Stomach (tissue), 9 donors: ENCODE data around the gene CELF2. TPM values are rescaled to one million over a fixed set of nuclear protein-coding genes. Genes with fewer than 3 reads are reported as not detected.

Experiments used
- DNase-seq, 2 donors: peaks; one replicate each; pipeline versions ENCODE4 v3.0.0 to v3.0.0-alpha.2; 2013 to 2019
- H3K27ac ChIP-seq, 5 donors: fragments of 200-600 bp in 4 of 5; sonication (generic) in 4 of 5; one replicate each; pipeline ENCODE4 v1.5.1; 2013 to 2019; ENCODE audit warnings: mild to moderate bottlenecking in 1 of 5, moderate library complexity in 1 of 5
- H3K27me3 ChIP-seq, 3 donors: fragments of 200-600 bp; sonication (generic); one replicate each; pipeline ENCODE4 v1.5.1; 2017 to 2019; ENCODE audit warnings: mixed run types in 1 of 3
- H3K36me3 ChIP-seq, 4 donors: fragments of 200-600 bp; sonication (generic); 1 replicate in 3 of 4; 2 replicates in 1 of 4; pipeline ENCODE4 v1.5.1; 2016 to 2019
- H3K4me1 ChIP-seq, 4 donors: fragments of 200-600 bp; sonication (generic); one replicate each; pipeline ENCODE4 v1.5.1; 2016 to 2019
- H3K4me3 ChIP-seq, 4 donors: fragments of 200-600 bp; sonication (generic) in 3 of 4; one replicate each; pipeline ENCODE4 v1.5.1; 2016 to 2019; ENCODE audit warnings: mild to moderate bottlenecking in 1 of 4
- H3K9me3 ChIP-seq, 4 donors: fragments of 200-600 bp; sonication (generic); one replicate each; pipeline ENCODE4 v1.5.1; 2016 to 2019
- EP300 ChIP-seq: sonication (generic); formaldehyde crosslinking; IDR thresholded peaks from one replicate; pipeline ENCODE4 v1.6.1; 2017; ENCODE audit warnings: antibody characterized with exemption
- POLR2A ChIP-seq, 4 donors: fragments of 450-650 bp; IDR thresholded peaks; one replicate each; pipeline ENCODE4 v1.6.1; 2016; ENCODE audit warnings: antibody characterized with exemption in 4 of 4, control low read depth in 2 of 4, mild to moderate bottlenecking in 1 of 4, moderate library complexity in 1 of 4
- POLR2AphosphoS5 ChIP-seq, 3 donors: sonication (generic); formaldehyde crosslinking; IDR thresholded peaks; one replicate each; pipeline ENCODE4 v1.6.1; 2016; ENCODE audit warnings: antibody characterized with exemption in 3 of 3
- WGBS, 5 donors: extraction: QIAGEN DNeasy Blood & Tissue Kit in 3 of 5; methylation state at CpG; one replicate each; pipeline versions ENCODE4 v1.1.5 to v1.1.7; 2013 to 2018; 5-methylcytosine and 5-hydroxymethylcytosine counted together
- intact Hi-C: fragments of 100-400 bp; cut with DNase I; formaldehyde crosslinking; loops from one replicate; pipeline ENCODE4 v1.15.1; 2023; ENCODE audit warnings: low total_unique reads
- polyA plus RNA-seq, 3 donors: library from polyadenylated mRNA; stranded (reverse); fragments of 200-250 nt; gene quantifications; one replicate each; pipeline ENCODE4 v1.2.3, GENCODE V29; 2013
- total RNA-seq, 5 donors: library from RNA; depleted of rRNA; stranded (reverse); fragments of >200 nt; gene quantifications; one replicate each; pipeline versions ENCODE4 v1.1.0 to v1.2.3, GENCODE V29; 2014 to 2016
- TF ChIP-seq, protein P1 (sequence below), 7 experiments: fragments of 450-650 bp in 4 of 7; fragments of 200-600 bp in 3 of 7; sonication (generic) in 3 of 7; IDR thresholded peaks; one replicate each; pipeline ENCODE4 v1.5.1; 2016 to 2019; ENCODE audit warnings: antibody characterized with exemption in 7 of 7, control low read depth in 2 of 7, mild to moderate bottlenecking in 1 of 7
- donor health status: healthy with polysubstance abuse.
- donor health status: Bipolar disorder and iron deficiency.
- donor health status: healthy.

Gene CELF2
- total and polyA plus RNA-seq, 8 donors = 3.9 to 65.3 (median 36.1) TPM

DNA sequence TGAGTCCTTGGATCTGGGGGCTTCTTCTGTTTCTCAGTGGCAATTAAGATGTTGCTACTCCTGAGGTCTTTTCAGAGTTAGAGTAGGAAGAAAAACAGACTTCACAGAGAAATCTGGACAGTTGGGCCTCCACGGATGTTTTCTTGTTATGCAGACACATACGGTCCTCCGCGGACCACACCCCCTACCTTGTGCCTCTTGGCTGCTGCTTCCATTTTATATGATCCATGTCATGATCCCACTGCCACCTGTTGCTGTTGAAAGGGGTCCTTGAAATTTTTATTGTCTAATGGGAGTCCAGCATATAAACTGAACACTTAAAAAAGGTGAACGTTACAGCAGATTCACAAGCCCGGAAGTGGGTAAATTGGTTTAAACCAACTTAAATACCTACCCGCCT lies 8.3 kb downstream of the CELF2 start:
- Histone ChIP-seq H3K4me3 (no peak overlapping the region), H3K36me3 (no peaks in the 10 kb centered on the region), H3K4me1 (no peaks in the 10 kb centered on the region), H3K27me3 (no peaks in the 10 kb centered on the region), H3K9me3 (no peaks in the 10 kb centered on the region), H3K27ac (no peak overlapping the region)
- TF ChIP-seq EP300 (no peak), POLR2A (IDR thresholded peaks at IDR 0.05) (no peak), POLR2AphosphoS5 (IDR thresholded peaks at IDR 0.05) (no peak)
- TF ChIP-seq, protein P1, sequence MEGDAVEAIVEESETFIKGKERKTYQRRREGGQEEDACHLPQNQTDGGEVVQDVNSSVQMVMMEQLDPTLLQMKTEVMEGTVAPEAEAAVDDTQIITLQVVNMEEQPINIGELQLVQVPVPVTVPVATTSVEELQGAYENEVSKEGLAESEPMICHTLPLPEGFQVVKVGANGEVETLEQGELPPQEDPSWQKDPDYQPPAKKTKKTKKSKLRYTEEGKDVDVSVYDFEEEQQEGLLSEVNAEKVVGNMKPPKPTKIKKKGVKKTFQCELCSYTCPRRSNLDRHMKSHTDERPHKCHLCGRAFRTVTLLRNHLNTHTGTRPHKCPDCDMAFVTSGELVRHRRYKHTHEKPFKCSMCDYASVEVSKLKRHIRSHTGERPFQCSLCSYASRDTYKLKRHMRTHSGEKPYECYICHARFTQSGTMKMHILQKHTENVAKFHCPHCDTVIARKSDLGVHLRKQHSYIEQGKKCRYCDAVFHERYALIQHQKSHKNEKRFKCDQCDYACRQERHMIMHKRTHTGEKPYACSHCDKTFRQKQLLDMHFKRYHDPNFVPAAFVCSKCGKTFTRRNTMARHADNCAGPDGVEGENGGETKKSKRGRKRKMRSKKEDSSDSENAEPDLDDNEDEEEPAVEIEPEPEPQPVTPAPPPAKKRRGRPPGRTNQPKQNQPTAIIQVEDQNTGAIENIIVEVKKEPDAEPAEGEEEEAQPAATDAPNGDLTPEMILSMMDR (IDR thresholded peaks at IDR 0.05) = no peak
- intact Hi-C loops = no loop called here
- 79 to 87% (median 81%) methylated on average over 7 of the region's 7 CpGs for WGBS, 5 donors
- no peak for DNase-seq

DNA sequence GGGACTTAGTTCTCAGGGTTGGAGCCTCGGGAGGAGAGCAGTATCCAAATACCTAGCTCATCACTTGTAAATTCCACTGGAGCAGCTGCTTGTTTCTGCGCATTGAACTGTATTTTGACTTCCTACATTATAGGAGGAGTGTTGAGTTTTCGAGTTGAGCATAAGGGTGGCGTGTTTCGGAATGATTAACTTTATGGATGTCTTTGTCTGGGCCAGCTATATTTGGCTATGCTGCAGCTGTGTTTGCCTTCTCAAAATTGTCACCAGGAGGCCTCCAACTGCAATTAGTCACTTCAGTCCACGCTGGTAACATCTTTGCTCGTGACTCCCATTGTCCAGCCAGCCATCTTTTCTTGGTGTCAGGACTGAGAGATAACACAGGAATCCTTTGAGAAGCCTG lies 9.1 kb downstream of the CELF2 start:
- H3K4me3 ChIP-seq = no peak overlapping the region
- 70 to 88% (median 80%) methylated on average over 7 of the region's 7 CpGs for WGBS, 5 donors
- H3K9me3 ChIP-seq = no peaks in the 10 kb centered on the region
- H3K4me1 ChIP-seq = no peaks in the 10 kb centered on the region
- intact Hi-C loops = no loop called here
- no peaks in the 10 kb centered on the region for H3K27me3 ChIP-seq
- no peak for DNase-seq
- no peak for TF ChIP-seq POLR2A (IDR thresholded peaks at IDR 0.05)
- TF ChIP-seq, protein P1 (IDR thresholded peaks at IDR 0.05) = no peak
- TF ChIP-seq EP300 = no peak
- TF ChIP-seq POLR2AphosphoS5 (IDR thresholded peaks at IDR 0.05) = no peak
- H3K27ac ChIP-seq = no peak overlapping the region
- H3K36me3 ChIP-seq = no peaks in the 10 kb centered on the region

DNA sequence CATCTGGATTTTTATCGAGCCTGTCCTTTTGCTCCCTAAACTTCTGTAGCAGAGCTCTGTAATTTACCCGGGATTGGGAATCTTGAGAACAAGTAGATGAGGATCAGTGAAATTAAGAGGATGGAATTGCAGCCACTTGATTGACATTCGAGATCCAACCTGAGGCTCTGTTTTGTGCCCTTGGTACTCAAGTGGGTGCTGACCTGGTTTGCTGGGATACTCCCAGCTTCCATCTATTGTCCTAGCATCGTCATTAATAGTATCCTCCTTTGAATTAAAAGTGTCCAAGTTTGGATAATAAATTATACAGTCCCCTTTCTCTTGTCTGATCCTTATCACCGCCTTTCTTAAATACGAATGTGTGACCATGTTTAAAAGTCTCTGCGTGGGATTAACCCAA lies 17.1 kb downstream of the CELF2 start:
- WGBS, 5 donors = 71 to 83% (median 80%) methylated on average over 7 of the region's 7 CpGs
- Histone ChIP-seq H3K4me3 (no peak overlapping the region), H3K27me3 (no peaks in the 10 kb centered on the region), H3K4me1 (peaks cover 0 to 19% (median 14%) of the 10 kb centered on the region in 4 donors), H3K36me3 (no peaks in the 10 kb centered on the region), H3K9me3 (no peaks in the 10 kb centered on the region), H3K27ac (no peak overlapping the region)
- DNase-seq = no peak
- TF ChIP-seq, protein P1 (IDR thresholded peaks at IDR 0.05) = no peak
- TF ChIP-seq EP300 = no peak
- no peak for TF ChIP-seq POLR2A (IDR thresholded peaks at IDR 0.05)
- TF ChIP-seq POLR2AphosphoS5 (IDR thresholded peaks at IDR 0.05) = no peak
- intact Hi-C loops = no loop called here

DNA sequence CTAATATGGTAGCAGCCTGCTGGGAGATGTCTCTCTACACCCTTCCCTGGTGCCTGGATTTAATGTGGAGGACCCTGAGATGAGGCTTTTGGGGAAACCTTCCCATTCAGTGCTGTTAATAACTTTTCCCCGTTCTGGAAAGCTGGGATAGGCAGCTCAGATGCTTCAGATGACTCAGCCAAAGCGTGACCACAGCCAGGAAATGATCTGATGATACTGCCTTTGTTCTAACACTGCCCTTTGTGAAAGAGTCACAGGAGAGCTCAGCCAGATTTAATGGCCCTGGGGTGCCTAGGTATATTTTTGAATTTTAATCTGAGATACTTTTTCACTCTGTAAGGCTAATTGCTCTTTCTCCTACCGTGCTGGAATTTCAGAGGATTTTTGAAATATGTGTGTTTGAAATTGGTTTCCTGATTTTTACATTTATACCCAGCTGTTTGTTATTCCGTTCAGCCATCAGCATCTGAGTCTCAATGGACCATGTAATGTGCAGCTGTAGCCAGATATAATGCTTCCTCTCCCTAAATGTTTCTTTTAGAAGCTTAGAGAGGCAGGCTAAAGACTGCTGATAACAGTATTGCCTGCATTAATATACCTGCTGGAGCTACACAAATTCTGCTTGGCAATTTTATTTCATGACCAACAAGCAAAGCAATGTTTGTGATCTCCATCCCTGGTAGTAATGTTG lies 17.8 kb downstream of the CELF2 start:
- DNase-seq = peak in 1 of 2 donors; percentile 34
- no peak overlapping the region for H3K27ac ChIP-seq
- no peaks in the 10 kb centered on the region for H3K36me3 ChIP-seq
- TF ChIP-seq POLR2AphosphoS5 (IDR thresholded peaks at IDR 0.05) = peak in 1 of 3 donors; percentile 30
- no peak for TF ChIP-seq POLR2A (IDR thresholded peaks at IDR 0.05)
- intact Hi-C loops = no loop called here
- H3K4me3 ChIP-seq = no peak overlapping the region
- no peaks in the 10 kb centered on the region for H3K9me3 ChIP-seq
- peaks cover 0 to 19% (median 14%) of the 10 kb centered on the region in 4 donors for H3K4me1 ChIP-seq
- WGBS, 5 donors = 41 to 54% (median 45%) methylated on average over 4 of the region's 4 CpGs
- no peaks in the 10 kb centered on the region for H3K27me3 ChIP-seq

DNA sequence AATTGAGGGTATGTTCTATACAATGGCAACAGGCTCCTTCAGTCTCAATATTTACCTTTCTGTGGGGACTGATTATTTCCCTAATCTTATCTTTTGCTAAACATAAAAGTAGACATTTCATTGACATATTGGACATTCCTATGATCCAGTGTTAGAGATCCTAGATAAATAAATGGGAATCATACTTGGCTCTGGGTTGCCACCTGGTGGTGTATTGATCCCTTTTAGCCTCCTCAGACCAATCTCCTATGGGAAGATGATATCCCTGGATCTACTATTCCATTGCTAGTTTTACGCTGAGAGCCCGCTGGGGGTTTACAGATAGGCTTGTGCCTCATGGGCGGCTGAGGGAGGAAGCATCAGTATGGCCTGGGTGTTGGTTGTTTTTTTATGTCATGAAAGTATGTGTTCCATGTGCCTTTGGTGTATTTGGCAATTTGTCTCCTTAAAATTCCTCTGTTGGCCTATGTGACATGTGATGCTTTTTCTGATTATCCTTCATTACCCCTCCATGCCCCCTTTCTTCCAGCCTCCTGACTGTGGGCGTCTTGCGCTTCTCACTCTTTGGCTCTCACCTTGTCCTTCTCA lies 18.8 kb downstream of the CELF2 start:
- DNase-seq = peak; percentile 55 to 72
- Histone ChIP-seq H3K4me1 (peaks cover 0 to 19% (median 14%) of the 10 kb centered on the region in 4 donors), H3K27ac (no peak overlapping the region), H3K27me3 (no peaks in the 10 kb centered on the region), H3K36me3 (no peaks in the 10 kb centered on the region), H3K9me3 (no peaks in the 10 kb centered on the region), H3K4me3 (no peak overlapping the region)
- TF ChIP-seq, protein P1 (IDR thresholded peaks at IDR 0.05) = peak in 4 of 7 experiments; percentile 48 to 70 (median 56)
- TF ChIP-seq POLR2AphosphoS5 (IDR thresholded peaks at IDR 0.05) = no peak
- 51 to 61% (median 59%) methylated on average over 5 of the region's 5 CpGs for WGBS, 5 donors
- intact Hi-C loops = no loop called here
